Measurements from ENCODE around the gene SEMA4G. TPM values are rescaled to one million over a fixed set of nuclear protein-coding genes. Genes with fewer than 3 reads are reported as not detected.

The SEMA4G gene
- total and polyA plus RNA-seq, 2 of the 8 experiments (the other 6 are each of a cell fraction or from before 2014, with no cell fraction given) = 7.1 to 18.2 TPM

- FAIRE-seq = no peak
- no peak overlapping the region for H3K14ac ChIP-seq (ENCODE audit: insufficient read length)
- H3K36me3 ChIP-seq (ENCODE audit: control insufficient read depth in 2 of 4, insufficient read depth in 4 of 4, low read length in 3 of 4) = peaks cover 0 to 24% (median 7%) of the 10 kb centered on the region in 4 experiments; a peak in 4 of 8 replicates
- CTCF ChIA-PET (ENCODE audit: partially characterized antibody) = interaction anchor here (1.0 to 21.2 kb wide), 4 partner anchors 14 to 29 kb away, joined by 4 to 352 read pairs (median 6); no protein-coding TSS in a partner anchor
- no peak overlapping the region for H2BK15ac ChIP-seq (ENCODE audit: low read length)
- H3K4me2 ChIP-seq (ENCODE audit: insufficient read depth in 1 of 2, low read depth in 2 of 2, low read length in 2 of 2) = no peak overlapping the region
- H2BK20ac ChIP-seq (ENCODE audit: low read length) = no peak overlapping the region
- POLR2A ChIA-PET (ENCODE audit: partially characterized antibody) = interaction anchor here (1.3 to 1.7 kb wide), 3 partner anchors 9 to 18 kb away, joined by 3 to 4 read pairs (median 3); partner anchors contain the start of gene SEMA4G
- no peaks in the 10 kb centered on the region for H3K27me3 ChIP-seq (replicated peaks in 1 of 4; ENCODE audit: control insufficient read depth in 3 of 4, extremely low read depth in 1 of 4, insufficient read depth in 3 of 4, low read length in 3 of 4)
- H3K4me1 ChIP-seq (replicated peaks in 1 of 4; ENCODE audit: control insufficient read depth in 3 of 4, insufficient read depth in 4 of 4, low read length in 3 of 4) = peaks cover 0 to 12% (median 5%) of the 10 kb centered on the region in 4 experiments; a peak in 4 of 7 replicates
- 86% methylated on average over 9 of the region's 13 CpGs; no CpG with 5 or more reads in 1 of the 2 experiments for WGBS, 2 experiments (ENCODE audit: extremely low coverage in 1 of 2, insufficient coverage in 1 of 2, insufficient read length in 1 of 2, insufficient replicate concordance in 2 of 2, low coverage in 1 of 2, low lambda C conversion rate in 2 of 2, missing lambda C conversion rate in 1 of 2)
- H4K20me1 ChIP-seq (replicated peaks in 1 of 2; ENCODE audit: control insufficient read depth in 1 of 2, insufficient read depth in 2 of 2, low read length in 2 of 2) = peaks cover 0 to 10% of the 10 kb centered on the region in 2 experiments
- no peak overlapping the region for H3K4ac ChIP-seq (replicated peaks; ENCODE audit: insufficient read length, low read depth, low read length)
- TF ChIP-seq HDAC2 (IDR thresholded peaks at IDR 0.05; ENCODE audit: borderline replicate concordance in 1 of 2, low read depth in 2 of 2, low read length in 2 of 2) (no peak), USF2 (IDR thresholded peaks at IDR 0.05; ENCODE audit: low read length) (no peak), JUND (IDR thresholded peaks at IDR 0.05; ENCODE audit: low read length) (no peak), POLR2AphosphoS5 (IDR thresholded peaks at IDR 0.05; ENCODE audit: low read depth, low read length) (no peak)
- H3K79me1 ChIP-seq (ENCODE audit: low read depth, low read length) = peaks cover 15% of the 10 kb centered on the region
- H2AFZ ChIP-seq (ENCODE audit: low read length) = no peak overlapping the region
- no peak overlapping the region for H3K27ac ChIP-seq (ENCODE audit: low read depth, low read length)
- DNase-seq (ENCODE audit: low read depth in 1 of 2, low spot score in 2 of 2) = no peak
- H3K4me3 ChIP-seq (ENCODE audit: extremely low read depth in 1 of 4, insufficient read depth in 2 of 4, low read depth in 3 of 4, low read length in 4 of 4) = no peak overlapping the region
- no peak overlapping the region for H2AK5ac ChIP-seq (ENCODE audit: low read depth, low read length)
- no peak overlapping the region for H3K18ac ChIP-seq (ENCODE audit: extremely low read depth, low read length)
- H3K9me3 ChIP-seq (ENCODE audit: insufficient read depth in 2 of 2, low read depth in 1 of 2, low read length in 1 of 2) = no peaks in the 10 kb centered on the region
- no peak overlapping the region for H3K23ac ChIP-seq (ENCODE audit: insufficient read length)
- H4K8ac ChIP-seq (ENCODE audit: extremely low read depth, insufficient read depth, low read length) = no peak overlapping the region
- H4K91ac ChIP-seq (replicated peaks; ENCODE audit: insufficient read length, low read length) = no peak overlapping the region
- no peak overlapping the region for H3K9ac ChIP-seq (replicated peaks in 1 of 4; ENCODE audit: extremely low read depth in 1 of 4, low read depth in 3 of 4, low read length in 3 of 4)
- peaks cover 9% of the 10 kb centered on the region; the same call in 1 of the 2 replicates for H3K23me2 ChIP-seq (ENCODE audit: low read depth, low read length)
- no peak overlapping the region for H2BK120ac ChIP-seq (replicated peaks; ENCODE audit: low read depth, low read length)
- no peak overlapping the region for H2BK5ac ChIP-seq (ENCODE audit: low read depth, low read length)
- no peak overlapping the region for H4K5ac ChIP-seq (ENCODE audit: insufficient read length, low read depth, low read length)
- H3K56ac ChIP-seq (replicated peaks; ENCODE audit: insufficient read length, low read depth, low read length) = no peak overlapping the region
- no peak overlapping the region for H2BK12ac ChIP-seq (ENCODE audit: low read depth, low read length)
- peaks cover 15 to 27% of the 10 kb centered on the region in 2 experiments for H3K79me2 ChIP-seq (ENCODE audit: control insufficient read depth in 1 of 2, insufficient read depth in 2 of 2, low read length in 2 of 2)
These were observed 14.8 kb downstream of the SEMA4G start for GRCh38 chr10:100983868-100984671.

Measured in H1 (cell line).